IPS-15b (cell line): ENCODE measurements around the gene SIPA1.
"Not testable (repeated sequence)": the region's sequence is repeated elsewhere in the genome, so short reads cannot be mapped to it uniquely, and the experiment has no call there.

ENCODE experiments used
- H3K27me3 ChIP-seq: one replicate; pipeline ENCODE4 v1.6.1; 2013; ENCODE audit warnings: low read length; ENCODE audit not compliant: control insufficient read depth, insufficient read depth
- H3K36me3 ChIP-seq: one replicate; pipeline ENCODE4 v1.6.1; 2013; ENCODE audit warnings: low read length; ENCODE audit not compliant: control insufficient read depth, insufficient read depth
- H3K4me1 ChIP-seq: one replicate; pipeline ENCODE4 v1.6.1; 2013; ENCODE audit warnings: mild to moderate bottlenecking, low read length; ENCODE audit not compliant: control insufficient read depth, insufficient read depth
- H3K4me3 ChIP-seq: one replicate; pipeline ENCODE4 v1.5.1; 2013; ENCODE audit warnings: low read depth, low read length
- H3K9ac ChIP-seq: one replicate; pipeline ENCODE4 v1.6.1; 2013; ENCODE audit warnings: low read depth, mild to moderate bottlenecking, low read length
- H3K9me3 ChIP-seq: one replicate; pipeline ENCODE4 v1.6.1; 2013; ENCODE audit warnings: mild to moderate bottlenecking, low read length; ENCODE audit not compliant: control insufficient read depth, insufficient read depth

The SIPA1 gene

GRCh38 chr11:65634109-65634436, 3.8 kb upstream of the SIPA1 start:
- Histone ChIP-seq H3K36me3 (peaks cover 56% of the 10 kb centered on the region), H3K9ac (no peak overlapping the region), H3K27me3 (no peaks in the 10 kb centered on the region), H3K9me3 (no peaks in the 10 kb centered on the region), H3K4me1 (peaks cover 8% of the 10 kb centered on the region), H3K4me3 (no peak overlapping the region)

- Histone ChIP-seq H3K4me1 (peaks cover 8% of the 10 kb centered on the region), H3K9me3 (no peaks in the 10 kb centered on the region), H3K9ac (no peak overlapping the region), H3K27me3 (no peaks in the 10 kb centered on the region), H3K4me3 (no peak overlapping the region), H3K36me3 (peaks cover 53% of the 10 kb centered on the region)
Measured at GRCh38 chr11:65634440-65634839, 3.5 kb upstream of the SIPA1 start.

- Histone ChIP-seq H3K9ac (no peak overlapping the region), H3K4me3 (no peak overlapping the region), H3K27me3 (no peaks in the 10 kb centered on the region), H3K4me1 (peaks cover 8% of the 10 kb centered on the region), H3K36me3 (peaks cover 46% of the 10 kb centered on the region), H3K9me3 (no peaks in the 10 kb centered on the region)
Measured at GRCh38 chr11:65634905-65635731, 2.8 kb upstream of the SIPA1 start.

GRCh38 chr11:65636108-65637031, 1.5 kb upstream of the SIPA1 start:
- Histone ChIP-seq H3K4me3 (no peak overlapping the region), H3K27me3 (no peaks in the 10 kb centered on the region), H3K9me3 (no peaks in the 10 kb centered on the region), H3K9ac (no peak overlapping the region), H3K4me1 (peaks cover 8% of the 10 kb centered on the region), H3K36me3 (peaks cover 37% of the 10 kb centered on the region)

GRCh38 chr11:65637032-65637557, 806 bp upstream of the SIPA1 start:
- Histone ChIP-seq H3K9ac (no peak overlapping the region), H3K27me3 (no peaks in the 10 kb centered on the region), H3K9me3 (no peaks in the 10 kb centered on the region), H3K4me1 (peaks cover 10% of the 10 kb centered on the region), H3K4me3 (peak overlapping the region; percentile 32), H3K36me3 (peaks cover 37% of the 10 kb centered on the region)

- not testable (repeated sequence) for H3K9ac ChIP-seq, H3K9me3 ChIP-seq, H3K4me3 ChIP-seq, H3K27me3 ChIP-seq
- Histone ChIP-seq H3K4me1 (peaks cover 14% of the 10 kb centered on the region), H3K36me3 (peaks cover 33% of the 10 kb centered on the region)
Measured at GRCh38 chr11:65639228-65639597, 1.3 kb downstream of the SIPA1 start.

GRCh38 chr11:65639623-65640482, 2.0 kb downstream of the SIPA1 start:
- H3K27me3 ChIP-seq, result no peaks in the 10 kb centered on the region
- peaks cover 26% of the 10 kb centered on the region for H3K36me3 ChIP-seq
- H3K9me3 ChIP-seq, result no peaks in the 10 kb centered on the region
- no peak overlapping the region for H3K9ac ChIP-seq
- peaks cover 14% of the 10 kb centered on the region for H3K4me1 ChIP-seq
- H3K4me3 ChIP-seq, result no peak overlapping the region

GRCh38 chr11:65640483-65641296, 2.8 kb downstream of the SIPA1 start:
- H3K4me3 ChIP-seq, result no peak overlapping the region
- H3K36me3 ChIP-seq, result peaks cover 18% of the 10 kb centered on the region

GRCh38 chr11:65641297-65642013, 3.6 kb downstream of the SIPA1 start:
- peak overlapping the region; percentile 24 for H3K9ac ChIP-seq
- peaks cover 14% of the 10 kb centered on the region for H3K4me1 ChIP-seq
- peak overlapping the region; percentile 74 for H3K4me3 ChIP-seq

More at GRCh38 chr11:65640483-65641296, 2.8 kb downstream of the SIPA1 start:
- Histone ChIP-seq H3K27me3 (no peaks in the 10 kb centered on the region), H3K4me1 (peaks cover 14% of the 10 kb centered on the region), H3K9ac (no peak overlapping the region), H3K9me3 (no peaks in the 10 kb centered on the region)

GRCh38 chr11:65642014-65642671, 4.2 kb downstream of the SIPA1 start:
- Histone ChIP-seq H3K9me3 (no peaks in the 10 kb centered on the region), H3K36me3 (peaks cover 8% of the 10 kb centered on the region), H3K9ac (peak overlapping the region; percentile 24), H3K27me3 (no peaks in the 10 kb centered on the region), H3K4me1 (peaks cover 14% of the 10 kb centered on the region), H3K4me3 (peak overlapping the region; percentile 74)

More at GRCh38 chr11:65641297-65642013, 3.6 kb downstream of the SIPA1 start:
- Histone ChIP-seq H3K27me3 (no peaks in the 10 kb centered on the region), H3K36me3 (peaks cover 15% of the 10 kb centered on the region), H3K9me3 (no peaks in the 10 kb centered on the region)
